Spinal cord (tissue), 10 donors: ENCODE data around the gene CST6. TPM values are rescaled to one million over a fixed set of nuclear protein-coding genes. Genes with fewer than 3 reads are reported as not detected.
"Not testable (repeated sequence)": the region's sequence is repeated elsewhere in the genome, so short reads cannot be mapped to it uniquely, and the experiment has no call there.

ENCODE experiments used
- DNase-seq, 6 donors: peaks; one replicate each; pipeline versions ENCODE4 v3.0.0 to v3.0.0-alpha.2; 2013 to 2015; ENCODE audit warnings: low spot score in 6 of 6, low read depth in 4 of 6
- H3K27ac ChIP-seq: one replicate; pipeline ENCODE4 v1.5.1; 2013; ENCODE audit warnings: low read depth, low read length, control low read depth
- H3K27me3 ChIP-seq: one replicate; pipeline ENCODE4 v1.6.1; 2013; ENCODE audit warnings: low read length; ENCODE audit not compliant: control insufficient read depth, insufficient read depth
- H3K36me3 ChIP-seq: one replicate; pipeline ENCODE4 v1.6.1; 2013; ENCODE audit warnings: low read length; ENCODE audit not compliant: control insufficient read depth, insufficient read depth
- H3K4me1 ChIP-seq: one replicate; pipeline ENCODE4 v1.6.1; 2013; ENCODE audit warnings: low read length; ENCODE audit not compliant: control insufficient read depth, insufficient read depth
- H3K4me3 ChIP-seq: one replicate; pipeline ENCODE4 v1.5.1; 2013; ENCODE audit warnings: low read depth, low read length, control low read depth
- H3K9me3 ChIP-seq: one replicate; pipeline ENCODE4 v1.6.1; 2013; ENCODE audit warnings: low read length; ENCODE audit not compliant: control insufficient read depth, insufficient read depth
- WGBS: methylation state at CpG from one replicate; pipeline ENCODE4 v1.1.5; 2013; ENCODE audit warnings: missing lambda C conversion rate; ENCODE audit not compliant: insufficient coverage; 5-methylcytosine and 5-hydroxymethylcytosine counted together
- polyA plus RNA-seq, 2 donors: library from polyadenylated mRNA; unstranded; fragments of 120-200 nt; gene quantifications; one replicate each; pipeline ENCODE4 v1.2.1, GENCODE V29; 2013; ENCODE audit not compliant: insufficient read length in 2 of 2
- total RNA-seq, 2 donors: library from RNA; depleted of rRNA in 1 of 2; stranded (reverse); fragments of 120-200 nt in 1 of 2; fragments of >200 nt in 1 of 2; gene quantifications; one replicate each; pipeline versions ENCODE4 v1.2.3 to v1.2.4, GENCODE V29; 2013 to 2014
- donor health status: healthy.

CST6 gene
- total and polyA plus RNA-seq, 4 donors, result 0.17 TPM; not detected in 3

DNA sequence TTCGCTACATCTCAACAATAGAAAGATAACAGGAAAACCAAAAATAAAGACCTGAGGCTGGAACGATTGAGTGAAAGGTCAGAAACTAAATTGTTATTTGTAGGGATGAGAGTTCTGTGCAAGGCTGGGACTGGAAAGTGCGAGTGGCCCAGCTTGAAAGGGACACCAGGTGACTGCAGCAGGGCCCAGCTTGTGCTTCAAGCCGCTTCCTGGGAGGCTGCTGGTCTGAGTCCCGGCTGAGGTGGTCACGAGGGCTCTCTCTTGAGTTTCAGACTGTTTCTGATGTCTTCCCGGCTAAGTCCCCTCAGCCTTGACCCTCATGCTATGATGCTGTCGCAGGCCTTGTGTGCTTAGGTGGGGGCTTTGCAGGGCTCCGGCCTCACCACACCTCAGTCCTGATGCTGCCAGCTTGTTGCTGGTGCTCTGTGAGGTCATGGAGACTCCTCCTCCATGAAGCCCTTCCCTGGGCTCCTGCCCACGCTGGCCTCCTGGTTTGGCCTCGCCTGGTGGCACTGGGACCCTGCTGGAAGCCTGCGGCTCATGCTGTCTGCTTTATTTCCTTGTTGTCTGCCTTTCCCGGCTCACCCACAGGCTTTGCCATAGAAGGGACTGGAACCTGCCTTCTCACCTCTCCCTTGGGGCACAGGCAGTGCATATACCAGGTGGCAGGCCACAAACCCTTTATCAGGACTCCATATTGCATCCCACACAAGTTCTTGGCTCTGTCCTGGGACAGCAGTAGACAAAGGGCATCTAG is 5.5 kb upstream of the CST6 start:
- DNase-seq, result no peak
- 85% methylated on average over 12 of the region's 13 CpGs for WGBS
- no peak overlapping the region for H3K4me3 ChIP-seq
- peaks cover 15% of the 10 kb centered on the region for H3K4me1 ChIP-seq
- peaks cover 31% of the 10 kb centered on the region for H3K36me3 ChIP-seq
- no peak overlapping the region for H3K27ac ChIP-seq
- H3K27me3 ChIP-seq, result peaks cover 7% of the 10 kb centered on the region
- H3K9me3 ChIP-seq, result no peaks in the 10 kb centered on the region

DNA sequence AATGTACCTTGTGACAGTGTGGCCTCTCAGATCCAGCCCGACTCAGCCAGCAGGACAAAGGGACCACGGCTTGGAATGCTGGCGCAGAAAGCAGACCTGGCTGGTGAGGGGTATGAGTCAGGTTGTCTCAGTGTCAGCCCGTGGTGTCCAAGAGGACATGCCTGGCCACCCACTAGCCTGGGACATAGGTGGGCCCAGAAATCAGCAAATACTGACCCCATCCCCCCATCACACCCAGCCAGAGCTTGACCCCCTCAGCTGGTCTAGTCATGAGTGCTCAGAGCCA is 5.0 kb upstream of the CST6 start:
- H3K36me3 ChIP-seq, result peaks cover 31% of the 10 kb centered on the region
- H3K27me3 ChIP-seq, result peaks cover 13% of the 10 kb centered on the region
- DNase-seq, result no peak
- no peak overlapping the region for H3K27ac ChIP-seq
- WGBS, result 75% methylated on average over 3 of the region's 4 CpGs
- H3K4me1 ChIP-seq, result peaks cover 13% of the 10 kb centered on the region
- no peak overlapping the region for H3K4me3 ChIP-seq
- H3K9me3 ChIP-seq, result no peaks in the 10 kb centered on the region

DNA sequence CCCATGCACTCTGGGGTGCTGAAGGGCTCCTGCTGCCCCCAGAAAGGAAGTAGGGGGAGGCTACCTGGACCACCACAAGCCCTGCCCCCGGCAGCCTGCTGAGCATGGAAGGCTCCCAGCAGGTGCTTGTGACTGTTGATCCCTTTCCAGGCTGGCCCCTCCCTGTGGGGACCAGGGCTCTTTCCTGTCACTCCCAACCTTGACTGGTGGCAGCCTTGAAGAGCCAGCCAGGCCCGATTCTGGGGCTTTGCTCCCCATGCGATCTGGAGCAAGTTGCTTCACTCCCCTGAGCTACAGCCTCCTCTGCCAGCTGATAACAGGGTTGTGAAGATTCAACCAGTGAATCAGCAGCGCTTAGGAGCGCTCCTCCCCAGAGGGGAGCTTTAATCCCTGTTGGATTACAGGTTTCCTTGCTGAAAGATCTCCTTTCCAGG is 4.6 kb upstream of the CST6 start:
- Histone ChIP-seq H3K27ac (no peak overlapping the region), H3K9me3 (no peaks in the 10 kb centered on the region), H3K4me1 (peaks cover 13% of the 10 kb centered on the region), H3K27me3 (peaks cover 16% of the 10 kb centered on the region), H3K36me3 (peaks cover 31% of the 10 kb centered on the region), H3K4me3 (no peak overlapping the region)
- 39% methylated on average over 5 of the region's 5 CpGs for whole genome bisulfite sequencing
- no peak for DNase-seq

DNA sequence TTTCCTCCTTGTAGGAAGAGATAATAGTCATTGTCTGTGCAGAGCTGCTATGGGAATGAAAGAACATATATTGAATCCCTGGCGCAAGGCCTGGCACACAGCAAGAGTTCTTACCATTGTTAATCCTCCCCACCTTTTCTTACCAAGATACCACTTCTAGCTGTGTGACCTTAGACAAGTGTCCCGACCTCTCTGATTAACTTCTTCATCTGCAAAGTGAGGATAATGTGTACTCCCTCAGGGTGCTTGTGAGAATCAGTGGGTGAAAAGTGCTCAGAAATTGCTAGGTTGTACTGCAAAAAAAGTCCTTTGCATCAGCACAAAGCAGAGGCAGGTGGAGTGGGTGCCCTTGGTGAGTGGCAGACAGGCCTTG is 3.7 kb upstream of the CST6 start:
- H3K27me3 ChIP-seq, result peaks cover 23% of the 10 kb centered on the region
- no peak overlapping the region for H3K4me3 ChIP-seq
- H3K4me1 ChIP-seq, result peaks cover 9% of the 10 kb centered on the region
- H3K36me3 ChIP-seq, result peaks cover 31% of the 10 kb centered on the region
- DNase-seq, result no peak
- H3K9me3 ChIP-seq, result no peaks in the 10 kb centered on the region
- no CpG with 5 or more reads among the region's 2 CpGs for WGBS
- no peak overlapping the region for H3K27ac ChIP-seq

DNA sequence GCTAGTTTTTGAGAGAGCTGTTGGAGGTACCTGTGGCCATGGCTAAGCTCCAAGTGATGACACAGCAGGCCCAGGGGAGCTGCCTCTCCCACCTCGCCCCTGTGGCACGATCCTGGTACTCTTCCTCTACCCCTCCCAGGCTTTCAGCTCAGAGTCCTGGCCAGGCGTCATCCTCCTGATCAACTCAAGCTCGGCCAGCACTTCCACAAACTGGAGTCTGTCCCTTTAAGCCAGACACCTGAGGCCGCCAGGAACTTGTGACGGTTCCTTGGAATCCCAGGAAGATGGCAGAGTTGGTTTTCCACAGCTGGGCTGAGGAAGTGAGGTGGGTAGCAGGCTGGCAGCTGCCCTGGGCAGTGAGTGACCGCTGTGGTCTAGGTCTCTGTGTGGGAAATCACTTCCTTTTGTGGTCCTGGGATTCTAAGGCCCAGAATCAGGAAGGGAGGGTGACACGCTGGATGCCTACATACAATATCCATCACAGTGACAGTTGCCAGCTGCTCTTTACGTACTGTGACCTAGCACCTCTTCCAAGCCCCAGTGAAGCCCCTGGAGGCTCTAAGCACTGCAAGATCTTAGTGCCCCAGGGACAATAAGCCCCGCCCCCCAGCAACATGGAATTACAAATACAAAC is 3.2 kb upstream of the CST6 start:
- Histone ChIP-seq H3K27ac (no peak overlapping the region), H3K9me3 (no peaks in the 10 kb centered on the region), H3K36me3 (peaks cover 27% of the 10 kb centered on the region), H3K4me3 (no peak overlapping the region), H3K4me1 (peaks cover 4% of the 10 kb centered on the region), H3K27me3 (peaks cover 28% of the 10 kb centered on the region)
- no peak for DNase-seq
- 46% methylated on average over 7 of the region's 10 CpGs for WGBS

DNA sequence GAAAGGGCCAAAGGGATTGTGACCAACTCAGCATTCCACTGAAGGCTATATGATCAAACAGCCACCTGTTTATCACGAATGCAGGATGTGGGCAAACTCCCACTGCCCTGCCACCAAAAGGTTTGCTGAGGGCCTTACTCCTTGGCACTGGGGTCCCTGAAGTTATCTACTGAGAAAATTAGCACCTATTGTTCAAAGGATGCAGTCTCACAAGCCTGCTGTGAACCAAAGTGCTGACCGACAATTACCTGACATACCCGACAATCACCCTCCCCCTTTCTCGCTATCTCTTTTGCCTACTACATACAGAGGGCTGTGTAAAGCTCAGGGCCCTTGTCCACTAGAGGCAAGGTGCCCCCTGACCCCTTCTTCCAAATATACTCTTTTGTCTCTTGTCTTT is 1.8 kb upstream of the CST6 start:
- H3K36me3 ChIP-seq, result peaks cover 13% of the 10 kb centered on the region
- 69% methylated on average over 4 of the region's 4 CpGs for WGBS
- H3K27me3 ChIP-seq, result peaks cover 32% of the 10 kb centered on the region
- not testable (repeated sequence) for H3K4me1 ChIP-seq, H3K27ac ChIP-seq, H3K9me3 ChIP-seq, DNase-seq, H3K4me3 ChIP-seq

DNA sequence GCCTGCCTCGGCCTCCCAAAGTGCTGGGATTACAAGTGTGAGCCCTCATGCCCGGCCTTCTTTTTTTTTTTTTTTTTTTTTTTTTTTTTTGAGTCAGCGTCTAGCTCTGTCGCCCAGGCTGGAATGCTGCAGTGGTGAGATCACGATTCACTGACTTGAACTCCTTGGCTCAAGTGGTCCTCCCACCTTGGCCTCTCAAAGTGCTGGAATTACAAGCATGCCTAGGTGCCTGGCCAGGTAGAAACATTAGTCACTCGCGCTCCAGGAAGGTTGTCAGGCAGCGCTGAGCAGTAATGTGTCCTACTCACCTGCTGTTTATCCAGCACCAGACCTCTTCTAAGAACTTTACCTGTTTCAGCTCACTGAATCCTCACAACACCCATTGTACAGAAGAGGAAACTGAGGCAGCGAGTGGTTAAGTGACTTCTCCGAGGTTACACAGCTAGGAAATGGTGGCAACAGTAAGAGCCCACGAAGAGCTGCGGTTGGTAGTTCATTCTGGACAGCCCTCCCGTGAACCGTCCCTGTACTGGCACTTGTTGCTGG is 496 bp upstream of the CST6 start:
- WGBS, result 63% methylated on average over 12 of the region's 14 CpGs
- H3K36me3 ChIP-seq, result peaks cover 9% of the 10 kb centered on the region
- H3K4me3 ChIP-seq, result no peak overlapping the region
- no peaks in the 10 kb centered on the region for H3K4me1 ChIP-seq
- H3K27me3 ChIP-seq, result peaks cover 32% of the 10 kb centered on the region
- H3K9me3 ChIP-seq, result no peaks in the 10 kb centered on the region
- no peak for DNase-seq
- no peak overlapping the region for H3K27ac ChIP-seq

DNA sequence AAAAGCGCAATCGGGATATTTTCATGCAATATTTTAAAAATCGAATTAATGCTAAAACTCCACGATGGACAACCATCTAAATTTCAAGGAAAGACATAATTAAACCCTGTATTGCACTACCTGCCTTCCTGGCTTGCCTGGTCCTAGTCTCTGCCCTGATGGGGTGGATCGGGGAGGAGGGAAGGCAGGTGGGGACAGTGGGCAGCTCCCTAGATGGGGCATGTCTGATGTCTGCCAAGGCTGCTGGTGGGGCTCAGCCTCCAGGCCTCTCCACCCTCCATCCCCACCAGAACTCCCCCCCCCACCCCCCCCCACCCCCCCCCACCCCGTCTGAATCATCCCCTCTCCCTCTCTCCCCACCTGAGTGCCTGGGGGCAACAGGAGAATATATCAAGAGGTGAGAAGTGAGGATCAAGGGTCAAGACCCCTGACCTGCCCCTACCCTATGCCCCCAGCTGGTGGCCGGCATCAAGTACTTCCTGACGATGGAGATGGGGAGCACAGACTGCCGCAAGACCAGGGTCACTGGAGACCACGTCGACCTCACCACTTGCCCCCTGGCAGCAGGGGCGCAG is 650 bp downstream of the CST6 start:
- no peaks in the 10 kb centered on the region for H3K36me3 ChIP-seq
- no peaks in the 10 kb centered on the region for H3K4me1 ChIP-seq
- no peaks in the 10 kb centered on the region for H3K9me3 ChIP-seq
- WGBS, result 55% methylated on average over 7 of the region's 12 CpGs
- no peak overlapping the region for H3K4me3 ChIP-seq
- no peak for DNase-seq
- H3K27me3 ChIP-seq, result peaks cover 32% of the 10 kb centered on the region
- no peak overlapping the region for H3K27ac ChIP-seq

DNA sequence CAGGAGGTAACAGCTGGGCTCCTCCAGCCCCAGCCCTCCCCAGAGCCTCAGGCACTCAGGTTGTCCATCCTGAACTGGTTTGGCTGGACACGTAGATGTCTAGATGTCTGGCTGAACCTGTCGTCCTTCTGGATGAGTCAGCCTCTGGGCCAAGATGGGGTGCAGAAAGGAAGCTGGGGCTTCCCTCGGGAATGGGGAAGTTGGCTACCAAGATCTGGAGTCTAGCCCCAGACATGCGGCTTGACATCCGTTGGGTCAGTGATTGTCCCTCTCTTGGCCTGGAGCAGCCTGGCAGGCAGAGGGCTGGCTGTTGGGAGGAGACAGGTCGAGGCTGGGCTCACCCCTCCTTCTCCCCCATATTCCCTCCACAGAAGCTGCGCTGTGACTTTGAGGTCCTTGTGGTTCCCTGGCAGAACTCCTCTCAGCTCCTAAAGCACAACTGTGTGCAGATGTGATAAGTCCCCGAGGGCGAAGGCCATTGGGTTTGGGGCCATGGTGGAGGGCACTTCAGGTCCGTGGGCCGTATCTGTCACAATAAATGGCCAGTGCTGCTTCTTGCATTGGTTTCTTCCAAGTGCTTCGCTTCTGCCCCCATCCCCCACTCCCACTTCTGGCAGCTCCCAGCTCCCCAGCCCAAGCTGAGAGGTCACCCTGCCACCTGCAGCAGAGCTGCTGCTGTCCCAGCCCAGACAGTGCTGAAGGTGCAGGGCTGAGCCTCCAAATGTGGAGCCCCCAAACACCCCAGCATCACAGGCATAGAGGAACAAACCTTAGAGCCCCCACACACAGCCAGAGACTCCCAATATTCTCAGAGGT is 1.3 kb downstream of the CST6 start:
- WGBS, result 76% methylated on average over 11 of the region's 12 CpGs
- H3K27me3 ChIP-seq, result peaks cover 32% of the 10 kb centered on the region

More for the DNA sequence above, 1.3 kb downstream of the CST6 start:
- DNase-seq, result no peak
- no peaks in the 10 kb centered on the region for H3K4me1 ChIP-seq
- H3K4me3 ChIP-seq, result no peak overlapping the region
- no peak overlapping the region for H3K27ac ChIP-seq
- no peaks in the 10 kb centered on the region for H3K9me3 ChIP-seq
- no peaks in the 10 kb centered on the region for H3K36me3 ChIP-seq
